Astrocyte of the cerebellum (primary cell): Measurements from ENCODE around the gene PCIF1.
"Not testable (repeated sequence)": the region's sequence is repeated elsewhere in the genome, so short reads cannot be mapped to it uniquely, and the experiment has no call there.

Experiments used
- DNase-seq: peaks from one replicate; pipeline ENCODE4 v3.0.0-alpha.2; 2011; ENCODE audit warnings: low read depth
- H3K4me3 ChIP-seq: 2 replicates; pipeline ENCODE4 v1.5.1; 2011; ENCODE audit warnings: mild to moderate bottlenecking, low read depth, low read length, moderate library complexity
- CTCF ChIP-seq: IDR thresholded peaks from 2 replicates; pipeline ENCODE4 v1.5.1; 2012; ENCODE audit warnings: low read length, low read depth, moderate library complexity, mild to moderate bottlenecking; ENCODE audit errors: missing control alignments
- in situ Hi-C: cut with HindIII; loops from 2 replicates; pipeline ENCODE4 v1.10.0; 2017; ENCODE audit warnings: low sequenced_read_pairs

Gene PCIF1

GRCh38 chr20:45994761-45995493 lies 60.4 kb downstream of the PCIF1 start:
- H3K4me3 ChIP-seq = no peak overlapping the region
- no peak for DNase-seq
- TF ChIP-seq CTCF = no peak
- in situ Hi-C loops = no loop called here

GRCh38 chr20:45995495-45996097 lies 61.1 kb downstream of the PCIF1 start:
- H3K4me3 ChIP-seq, DNase-seq, in situ Hi-C loops: not testable (repeated sequence)

GRCh38 chr20:45997187-45997586 lies 62.7 kb downstream of the PCIF1 start:
- no peak for TF ChIP-seq CTCF
- in situ Hi-C loops = no loop called here
- H3K4me3 ChIP-seq = no peak overlapping the region
- DNase-seq = no peak
